Measurements from ENCODE around the gene KIF4A. TPM values are rescaled to one million over a fixed set of nuclear protein-coding genes. Genes with fewer than 3 reads are reported as not detected.
"Not testable (repeated sequence)": the region's sequence is repeated elsewhere in the genome, so short reads cannot be mapped to it uniquely, and the experiment has no call there.

Gene KIF4A
- total RNA-seq, 2 experiments from 2014 or later = 33.3 to 34.0 TPM

DNA sequence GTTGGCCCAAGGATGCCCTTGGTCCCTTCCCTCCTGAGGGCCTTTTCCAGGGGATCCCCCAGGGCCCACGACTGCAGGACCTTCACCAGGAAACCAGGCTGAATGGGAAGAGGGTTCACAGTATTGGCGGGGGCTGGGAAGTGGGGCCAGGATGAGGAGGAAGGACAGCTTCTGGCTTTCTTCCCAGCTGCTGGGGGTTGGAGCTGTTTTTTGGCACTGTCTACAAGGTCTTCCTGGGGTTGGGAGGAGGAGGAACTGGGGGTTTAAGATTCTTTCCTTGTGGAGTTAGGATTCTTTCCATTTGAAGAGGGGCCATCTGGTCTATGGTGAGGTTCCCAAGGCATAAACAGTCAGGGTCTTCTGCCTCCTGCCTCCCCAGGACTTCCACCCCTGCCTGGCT is 64.8 kb downstream of the KIF4A start:
- Mint-ChIP-seq H3K9me3 (no peaks in the 10 kb centered on the region), H3K36me3 (ENCODE audit: low read depth) (peaks cover 59% of the 10 kb centered on the region), H3K27ac (no peak overlapping the region), H3K4me3 (no peak overlapping the region), H3K27me3 (no peaks in the 10 kb centered on the region), H3K4me1 (no peaks in the 10 kb centered on the region)
- DNase-seq = no peak
- POLR2A ChIA-PET = no interaction called here
- CTCF ChIA-PET = no interaction called here

DNA sequence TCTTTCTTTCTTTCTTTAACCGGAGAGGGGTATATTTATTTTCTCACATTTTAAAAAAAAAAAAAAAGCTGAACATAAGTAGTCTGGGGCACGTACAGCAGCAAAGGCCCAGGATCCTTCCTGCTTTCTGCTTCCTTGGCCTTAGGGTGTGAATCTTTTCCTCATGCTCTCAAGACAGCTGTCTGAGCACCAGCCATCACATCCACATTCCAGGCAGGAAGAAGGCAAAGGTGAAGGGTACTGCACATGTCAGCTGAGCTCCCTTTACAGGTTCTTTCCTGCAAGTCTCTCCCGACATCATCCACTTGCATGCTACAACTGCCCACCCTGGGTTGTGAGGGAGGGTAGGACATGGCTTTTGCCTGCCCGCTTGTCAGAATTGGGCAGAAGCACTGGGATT is 69.6 kb downstream of the KIF4A start:
- Mint-ChIP-seq H3K4me1 (no peaks in the 10 kb centered on the region), H3K27me3 (no peaks in the 10 kb centered on the region)

DNA sequence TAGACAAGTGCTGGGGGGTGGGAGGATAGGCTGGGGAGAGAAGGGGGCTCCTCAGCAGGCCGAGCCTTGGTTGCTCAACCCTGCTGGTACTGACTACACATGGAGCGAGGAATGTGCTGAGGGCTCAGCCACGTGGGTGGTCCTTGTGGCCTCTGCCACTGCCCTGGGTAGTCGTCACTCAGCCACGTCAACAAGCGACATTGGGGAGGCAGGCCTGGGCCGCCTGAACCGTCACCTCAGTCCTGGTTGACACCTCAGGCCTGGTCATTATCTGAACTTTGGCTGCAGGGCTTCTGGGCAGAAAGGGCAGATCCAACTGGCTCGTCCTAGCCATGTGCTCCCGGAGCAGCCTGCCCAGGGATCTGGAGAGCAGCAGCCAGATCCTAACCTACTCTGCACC is 70.5 kb downstream of the KIF4A start:
- Mint-ChIP-seq H3K9me3 (no peaks in the 10 kb centered on the region), H3K4me3 (no peak overlapping the region), H3K4me1 (no peaks in the 10 kb centered on the region), H3K27me3 (no peaks in the 10 kb centered on the region), H3K27ac (no peak overlapping the region), H3K36me3 (ENCODE audit: low read depth) (peaks cover 37% of the 10 kb centered on the region)
- ChIA-PET POLR2A (no interaction called here), CTCF (no interaction called here)
- DNase-seq = no peak

More for the DNA sequence above, 69.6 kb downstream of the KIF4A start:
- peaks cover 39% of the 10 kb centered on the region for H3K36me3 Mint-ChIP-seq (ENCODE audit: low read depth)
- H3K9me3 Mint-ChIP-seq = no peaks in the 10 kb centered on the region
- H3K4me3 Mint-ChIP-seq = no peak overlapping the region
- ChIA-PET CTCF (no interaction called here), POLR2A (no interaction called here)
- DNase-seq = no peak
- no peak overlapping the region for H3K27ac Mint-ChIP-seq

DNA sequence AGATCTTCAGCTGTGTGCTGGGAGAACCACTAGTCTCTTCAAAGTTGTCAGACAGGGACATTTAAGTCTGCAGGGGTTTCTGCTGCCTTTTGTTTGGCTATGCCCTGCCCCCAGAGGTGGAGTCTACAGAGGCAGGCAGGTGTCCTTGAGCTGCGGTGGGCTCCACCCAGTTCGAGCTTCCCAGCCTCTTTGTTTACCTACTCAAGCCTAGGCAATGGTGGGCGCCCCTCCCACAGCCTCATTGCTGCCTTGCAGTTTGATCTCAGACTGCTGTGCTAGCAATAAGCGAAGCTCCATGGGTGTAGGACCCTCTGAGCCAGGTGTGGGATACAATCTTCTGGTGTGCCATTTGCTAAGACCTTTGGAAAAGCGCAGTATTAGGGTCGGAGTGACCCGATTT is 78.8 kb downstream of the KIF4A start:
- CTCF ChIA-PET = not testable (repeated sequence)

DNA sequence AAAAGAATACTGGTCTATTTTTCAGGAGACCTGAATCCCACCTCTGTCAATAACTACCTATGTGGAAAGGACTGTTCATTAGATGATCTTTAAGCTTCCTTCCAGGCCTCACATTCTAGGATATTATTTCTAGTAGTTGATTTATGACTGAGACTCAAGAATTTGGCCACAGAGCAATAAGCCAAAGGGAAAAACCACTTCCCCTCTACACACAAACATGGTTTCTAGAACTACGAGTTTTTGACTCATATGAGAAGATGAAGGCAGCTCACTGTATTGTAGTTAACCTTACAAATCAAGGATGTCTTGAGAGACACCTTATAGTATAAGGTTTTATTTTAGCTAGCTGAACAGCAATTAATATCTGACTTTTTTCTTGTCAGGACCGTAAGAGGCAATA is 96.3 kb downstream of the KIF4A start:
- POLR2A ChIA-PET = no interaction called here

More for the DNA sequence above, 78.8 kb downstream of the KIF4A start:
- H3K4me1 Mint-ChIP-seq, H3K27ac Mint-ChIP-seq, POLR2A ChIA-PET, H3K4me3 Mint-ChIP-seq, DNase-seq, H3K27me3 Mint-ChIP-seq, H3K9me3 Mint-ChIP-seq: not testable (repeated sequence)
- H3K36me3 Mint-ChIP-seq (ENCODE audit: low read depth) = peaks cover 48% of the 10 kb centered on the region

DNA sequence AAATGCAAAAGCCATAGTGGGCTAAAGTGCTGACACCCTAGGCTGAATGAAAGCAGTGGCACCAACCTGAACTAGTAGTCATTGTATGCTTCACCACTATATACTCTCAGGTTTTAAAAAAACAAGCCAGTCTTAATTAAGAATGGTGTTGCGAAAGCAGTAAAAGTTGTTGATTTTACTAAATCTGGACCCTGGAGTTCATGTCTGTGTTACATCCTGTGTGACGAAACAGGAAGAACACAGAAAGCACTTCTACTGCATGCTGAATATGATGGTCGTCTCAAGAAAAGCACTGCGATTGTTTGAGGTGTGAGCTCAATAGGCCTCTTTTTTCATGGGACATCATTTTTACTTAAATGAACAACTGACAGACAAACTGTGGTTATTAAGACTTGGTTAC is 109.0 kb downstream of the KIF4A start:
- Mint-ChIP-seq H3K4me1 (peaks cover 8% of the 10 kb centered on the region), H3K27ac (peak overlapping the region; percentile 59), H3K9me3 (no peaks in the 10 kb centered on the region), H3K4me3 (no peak overlapping the region), H3K27me3 (no peaks in the 10 kb centered on the region), H3K36me3 (ENCODE audit: low read depth) (peaks cover 39% of the 10 kb centered on the region)
- ChIA-PET CTCF (interaction anchor here (0.6 kb wide), 1 partner anchor 221 kb away, joined by 3 read pairs; no protein-coding TSS in a partner anchor), POLR2A (interaction anchor here (0.8 kb wide), 1 partner anchor 79 kb away, joined by 3 read pairs; no protein-coding TSS in a partner anchor)
- DNase-seq = no peak

More for the DNA sequence above, 96.3 kb downstream of the KIF4A start:
- Mint-ChIP-seq H3K27ac (no peak overlapping the region), H3K36me3 (ENCODE audit: low read depth) (peaks cover 63% of the 10 kb centered on the region), H3K4me1 (peaks cover 13% of the 10 kb centered on the region), H3K9me3 (no peaks in the 10 kb centered on the region), H3K4me3 (no peak overlapping the region), H3K27me3 (no peaks in the 10 kb centered on the region)
- CTCF ChIA-PET = no interaction called here
- DNase-seq = no peak

DNA sequence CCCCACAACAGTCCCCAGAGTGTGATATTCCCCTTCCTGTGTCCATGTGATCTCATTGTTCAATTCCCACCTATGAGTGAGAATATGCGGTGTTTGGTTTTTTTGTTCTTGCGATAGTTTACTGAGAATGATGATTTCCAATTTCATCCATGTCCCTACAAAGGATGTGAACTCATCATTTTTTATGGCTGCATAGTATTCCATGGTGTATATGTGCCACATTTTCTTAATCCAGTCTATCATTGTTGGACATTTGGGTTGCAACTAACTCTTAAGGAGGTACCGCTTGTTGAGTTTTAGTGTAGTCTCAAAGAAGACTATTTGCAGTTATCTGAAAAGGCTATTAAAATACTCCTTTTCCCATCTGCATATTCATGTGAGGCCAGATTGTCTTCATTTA is 110.3 kb downstream of the KIF4A start:
- H3K4me1 Mint-ChIP-seq, H3K27me3 Mint-ChIP-seq, H3K27ac Mint-ChIP-seq, H3K4me3 Mint-ChIP-seq, CTCF ChIA-PET, H3K9me3 Mint-ChIP-seq, POLR2A ChIA-PET, DNase-seq: not testable (repeated sequence)
- H3K36me3 Mint-ChIP-seq (ENCODE audit: low read depth) = peaks cover 45% of the 10 kb centered on the region

DNA sequence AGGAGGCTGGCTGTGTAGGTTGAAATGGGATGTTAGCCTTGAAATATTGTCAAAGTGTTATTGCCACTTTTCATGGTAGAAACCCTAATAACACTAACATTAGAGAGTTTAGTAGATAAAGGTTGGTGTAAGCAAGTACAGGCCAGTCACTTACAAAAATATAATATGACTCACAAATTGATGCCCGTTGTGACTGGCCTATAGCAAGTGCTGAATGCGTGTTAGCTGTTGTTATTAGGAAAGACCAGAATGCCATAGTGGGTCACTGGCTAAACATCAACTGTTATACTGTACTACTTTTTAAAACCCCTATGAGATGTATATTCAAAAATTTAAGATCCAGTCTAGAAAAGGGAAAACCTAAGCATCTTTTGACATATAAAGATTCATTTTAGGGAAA is 112.8 kb downstream of the KIF4A start:
- CTCF ChIA-PET = no interaction called here
- Mint-ChIP-seq H3K27me3 (no peaks in the 10 kb centered on the region), H3K9me3 (no peaks in the 10 kb centered on the region), H3K27ac (no peak overlapping the region), H3K36me3 (ENCODE audit: low read depth) (peaks cover 46% of the 10 kb centered on the region), H3K4me3 (no peak overlapping the region), H3K4me1 (peaks cover 8% of the 10 kb centered on the region)
- POLR2A ChIA-PET = no interaction called here
- DNase-seq = no peak

DNA sequence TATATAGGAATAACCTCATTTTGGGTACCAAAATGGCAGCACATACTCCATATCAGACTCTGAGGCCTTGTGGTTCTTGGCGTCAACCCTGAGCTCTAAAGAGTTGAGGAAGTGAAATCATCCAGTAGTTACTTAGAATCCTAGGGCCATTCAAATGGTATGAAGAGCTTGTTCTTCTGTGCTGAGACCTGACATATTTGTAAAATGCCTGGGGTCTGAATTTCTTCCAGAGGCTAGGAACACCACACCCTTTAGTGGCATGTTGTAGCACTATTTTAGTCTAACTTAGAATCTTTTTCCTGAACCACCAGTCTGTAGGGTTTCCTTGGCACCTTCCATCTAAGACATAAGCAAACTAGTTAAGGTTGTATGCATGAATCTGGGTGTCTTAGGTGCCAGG is 115.1 kb downstream of the KIF4A start:
- POLR2A ChIA-PET = no interaction called here
- DNase-seq = no peak
- Mint-ChIP-seq H3K4me3 (no peak overlapping the region), H3K27ac (no peak overlapping the region), H3K4me1 (no peaks in the 10 kb centered on the region), H3K9me3 (no peaks in the 10 kb centered on the region), H3K27me3 (no peaks in the 10 kb centered on the region), H3K36me3 (ENCODE audit: low read depth) (peaks cover 50% of the 10 kb centered on the region)
- CTCF ChIA-PET = no interaction called here

DNA sequence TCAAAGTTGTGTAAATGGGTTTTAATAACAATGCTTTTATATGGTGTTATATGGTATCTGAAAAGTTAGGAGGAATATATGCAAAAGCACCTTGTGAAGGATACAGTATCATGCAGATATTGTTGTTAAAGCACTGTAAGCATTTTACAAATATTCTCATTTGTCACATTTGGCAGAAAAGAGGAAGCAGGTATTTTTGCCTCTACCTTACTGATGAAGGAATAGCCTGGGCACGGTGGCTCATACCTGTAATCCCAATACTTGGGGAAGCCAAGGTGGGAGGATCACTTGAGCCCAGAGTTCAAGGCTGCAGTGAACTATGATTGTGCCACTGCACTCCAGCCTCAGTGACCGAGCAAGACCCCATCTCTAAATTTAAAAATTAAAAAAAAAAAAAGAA is 121.0 kb downstream of the KIF4A start:
- H3K9me3 Mint-ChIP-seq = no peaks in the 10 kb centered on the region
- H3K27ac Mint-ChIP-seq = no peak overlapping the region
- ChIA-PET POLR2A (no interaction called here), CTCF (no interaction called here)
- H3K4me3 Mint-ChIP-seq = no peak overlapping the region
- no peaks in the 10 kb centered on the region for H3K4me1 Mint-ChIP-seq
- H3K27me3 Mint-ChIP-seq = no peaks in the 10 kb centered on the region
- H3K36me3 Mint-ChIP-seq (ENCODE audit: low read depth) = peaks cover 26% of the 10 kb centered on the region
- DNase-seq = no peak

DNA sequence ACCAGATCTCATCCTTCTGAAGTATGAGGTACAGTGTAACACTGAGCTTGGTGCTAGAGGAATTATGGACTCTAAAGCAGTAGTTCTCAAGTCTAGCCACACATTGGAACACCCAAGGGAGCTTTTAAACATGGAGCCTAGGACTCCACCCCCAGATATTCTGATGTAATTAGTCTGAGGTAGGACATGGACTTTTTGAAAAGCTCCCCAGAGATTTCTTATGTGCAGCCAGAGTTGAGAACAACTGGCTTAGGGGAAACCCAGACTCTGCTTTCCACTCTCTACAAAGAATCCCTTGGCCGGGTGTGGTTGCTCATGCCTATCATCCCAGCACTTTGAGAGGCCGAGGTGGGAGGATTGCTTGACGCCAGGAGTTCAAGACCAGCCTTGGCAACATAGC is 121.6 kb downstream of the KIF4A start:
- Mint-ChIP-seq H3K4me1 (no peaks in the 10 kb centered on the region), H3K9me3 (no peaks in the 10 kb centered on the region), H3K4me3 (no peak overlapping the region), H3K27ac (no peak overlapping the region), H3K27me3 (no peaks in the 10 kb centered on the region), H3K36me3 (ENCODE audit: low read depth) (peaks cover 21% of the 10 kb centered on the region)
- CTCF ChIA-PET = no interaction called here
- no peak for DNase-seq
- POLR2A ChIA-PET = interaction anchor here (0.9 kb wide), 1 partner anchor 21 kb away, joined by 3 read pairs; no protein-coding TSS in a partner anchor

DNA sequence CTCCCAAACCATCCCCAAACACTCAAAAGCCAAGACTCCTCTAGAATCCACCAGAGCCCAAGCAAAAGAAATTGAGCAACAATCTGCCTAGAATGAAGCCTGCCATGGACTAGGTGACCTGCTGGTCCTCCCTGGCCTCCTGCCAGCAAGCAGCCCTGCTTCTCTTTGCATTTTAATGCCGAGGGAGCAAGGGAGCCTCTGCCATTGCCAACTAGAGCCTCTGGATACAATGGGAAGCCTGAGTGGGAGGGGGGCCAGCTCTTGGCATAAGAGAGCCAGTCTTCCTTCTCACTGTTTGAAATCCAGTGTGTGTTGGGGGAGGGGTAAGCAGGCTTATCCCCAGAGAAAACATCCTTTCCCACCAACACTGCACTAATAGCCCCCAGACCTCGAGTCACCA is 131.7 kb downstream of the KIF4A start:
- no peak overlapping the region for H3K27ac Mint-ChIP-seq
- H3K36me3 Mint-ChIP-seq (ENCODE audit: low read depth) = peaks cover 13% of the 10 kb centered on the region
- H3K4me1 Mint-ChIP-seq = no peaks in the 10 kb centered on the region
- H3K9me3 Mint-ChIP-seq = no peaks in the 10 kb centered on the region
- no peak for DNase-seq
- H3K27me3 Mint-ChIP-seq = no peaks in the 10 kb centered on the region
- ChIA-PET POLR2A (no interaction called here), CTCF (no interaction called here)
- H3K4me3 Mint-ChIP-seq = no peak overlapping the region

DNA sequence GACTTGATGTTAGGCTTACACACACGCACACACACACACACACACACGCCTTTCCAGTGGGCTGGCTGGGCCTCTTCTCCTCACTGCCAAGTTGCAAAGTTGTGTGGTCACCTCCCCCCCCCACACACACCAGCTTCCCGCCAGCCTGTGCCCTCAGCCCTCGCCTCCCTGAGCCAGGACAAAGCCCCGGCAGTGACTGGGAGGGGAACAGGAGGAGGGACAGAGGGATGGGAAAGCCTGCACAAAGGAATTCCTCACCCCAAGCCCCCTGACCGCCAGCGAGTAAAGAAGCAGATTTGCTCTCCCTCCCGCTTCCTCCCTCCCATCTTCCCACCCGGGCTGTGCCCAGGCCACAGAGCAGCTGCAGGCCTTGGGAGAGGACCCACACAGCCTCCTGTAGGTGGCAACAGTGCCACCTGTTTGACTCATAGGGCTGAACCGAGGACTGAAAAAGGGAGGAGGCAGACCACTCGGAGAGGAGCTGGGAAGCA is 133.0 kb downstream of the KIF4A start, which contains the start of gene GDPD2:
TSS of gene GDPD2 (plus strand) at position 464 of the 491 bp plus-strand sequence. CDS start 1,671 bp downstream, outside the sequence.
- ChIA-PET POLR2A (interaction anchor here (0.5 kb wide), 1 partner anchor 212 kb away, joined by 3 read pairs; no protein-coding TSS in a partner anchor), CTCF (interaction anchor here (1.0 kb wide), 1 partner anchor 10 kb away, joined by 3 read pairs; no protein-coding TSS in a partner anchor)
- no peaks in the 10 kb centered on the region for H3K9me3 Mint-ChIP-seq
- H3K4me3 Mint-ChIP-seq = no peak within 1 kb of the TSS
- H3K4me1 Mint-ChIP-seq = no peaks in the 10 kb centered on the region
- H3K36me3 Mint-ChIP-seq (ENCODE audit: low read depth) = peaks cover 13% of the 10 kb centered on the region
- DNase-seq = no peak
- H3K27me3 Mint-ChIP-seq = no peaks in the 10 kb centered on the region
- H3K27ac Mint-ChIP-seq = no peak within 1 kb of the TSS

DNA sequence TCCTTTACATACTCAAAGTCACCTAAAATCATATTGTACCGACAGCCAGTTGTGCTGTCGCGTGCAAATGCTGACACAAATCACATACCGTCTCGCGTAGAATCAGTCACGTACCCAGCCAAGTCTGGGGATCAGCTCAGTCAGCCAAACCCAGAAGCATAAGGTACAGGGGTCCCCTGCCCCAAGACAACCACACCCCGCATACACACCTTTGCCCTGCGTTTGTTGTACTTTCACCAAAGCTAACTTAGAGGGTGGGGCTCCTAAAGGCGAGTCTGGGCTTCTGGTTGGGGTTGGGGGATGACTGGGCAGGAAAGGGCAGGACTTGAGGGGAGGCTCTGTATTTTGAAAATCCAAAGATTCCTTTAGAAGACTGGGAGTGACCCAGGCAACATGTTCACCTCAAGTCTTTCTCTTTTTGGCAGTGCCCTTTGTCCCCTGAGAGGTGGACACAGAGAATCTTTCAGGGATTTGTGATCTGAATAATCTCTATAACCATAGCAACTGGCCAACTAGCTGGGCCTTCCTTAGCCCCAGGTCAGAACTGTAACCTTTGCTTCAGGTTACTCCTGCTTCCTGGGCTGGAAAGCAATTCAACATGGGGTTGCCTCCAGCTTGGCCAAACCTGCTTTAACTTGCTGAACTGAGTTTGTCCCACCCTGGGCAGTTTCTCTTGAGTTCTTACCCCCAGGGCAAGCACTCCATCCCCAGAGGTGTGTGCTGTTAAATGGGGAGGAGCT is 134.2 kb downstream of the KIF4A start:
- H3K9me3 Mint-ChIP-seq = no peaks in the 10 kb centered on the region
- H3K36me3 Mint-ChIP-seq (ENCODE audit: low read depth) = peaks cover 13% of the 10 kb centered on the region
- no peaks in the 10 kb centered on the region for H3K4me1 Mint-ChIP-seq
- no peak overlapping the region for H3K27ac Mint-ChIP-seq
- ChIA-PET POLR2A (no interaction called here), CTCF (interaction anchor here (0.7 kb wide), 1 partner anchor 241 kb away, joined by 3 read pairs; no protein-coding TSS in a partner anchor)
- DNase-seq = no peak
- H3K27me3 Mint-ChIP-seq = no peaks in the 10 kb centered on the region
- H3K4me3 Mint-ChIP-seq = no peak overlapping the region

Measured in activated CD4-positive, alpha-beta memory T cell treated with anti-CD3 and anti-CD28 coated beads, Interleukin-2, amount 10 ng/mL, durations not matched to agents 7 days and 5 days (primary cell).